Cortex of kidney (tissue), 1 donor: ENCODE results near the gene FAM163B.

Source experiments
- DNase-seq: peaks from one replicate; lab custom pipeline; 2025; lab: John Stamatoyannopoulos, UW

FAM163B gene

DNA sequence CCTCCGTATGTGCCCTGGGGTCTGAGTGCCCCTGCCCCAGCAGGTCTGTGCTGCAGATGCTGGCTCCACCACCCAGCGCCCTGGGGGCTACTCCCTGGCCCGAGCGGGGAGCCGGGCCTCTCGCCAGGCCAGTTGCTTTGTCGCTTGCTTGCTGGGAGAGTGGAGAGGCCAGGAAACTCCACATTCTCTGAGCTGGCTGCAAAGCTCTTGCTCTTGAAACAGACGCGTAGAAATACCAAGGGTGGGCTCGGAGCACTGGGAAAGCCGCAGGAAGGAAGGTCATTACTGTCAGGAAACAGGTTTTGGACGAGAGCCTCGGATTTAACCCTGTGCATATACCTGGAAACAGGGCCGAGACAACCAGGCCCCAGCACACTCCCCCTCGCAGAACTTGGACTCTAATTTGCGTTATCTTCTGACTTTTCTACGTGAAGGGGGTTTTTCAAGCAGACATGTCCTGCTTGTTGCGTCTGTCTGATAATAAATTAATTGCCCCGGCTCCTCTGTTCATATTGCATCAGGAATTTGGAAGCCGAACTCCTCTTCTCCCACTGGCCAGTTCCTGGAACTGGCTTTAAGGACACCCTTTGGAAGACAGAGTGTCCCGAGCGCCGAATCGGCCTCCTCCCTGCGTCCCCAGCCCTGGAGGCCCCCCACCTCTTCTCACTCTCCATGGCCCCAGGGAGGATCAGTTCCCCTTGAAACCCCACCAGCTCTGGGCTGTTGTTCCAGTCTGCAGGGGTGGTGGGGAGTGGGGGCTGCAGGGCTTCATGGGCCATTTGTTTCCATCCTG is 63.5 kb downstream of the FAM163B start:
- DNase-seq, result no peak

DNA sequence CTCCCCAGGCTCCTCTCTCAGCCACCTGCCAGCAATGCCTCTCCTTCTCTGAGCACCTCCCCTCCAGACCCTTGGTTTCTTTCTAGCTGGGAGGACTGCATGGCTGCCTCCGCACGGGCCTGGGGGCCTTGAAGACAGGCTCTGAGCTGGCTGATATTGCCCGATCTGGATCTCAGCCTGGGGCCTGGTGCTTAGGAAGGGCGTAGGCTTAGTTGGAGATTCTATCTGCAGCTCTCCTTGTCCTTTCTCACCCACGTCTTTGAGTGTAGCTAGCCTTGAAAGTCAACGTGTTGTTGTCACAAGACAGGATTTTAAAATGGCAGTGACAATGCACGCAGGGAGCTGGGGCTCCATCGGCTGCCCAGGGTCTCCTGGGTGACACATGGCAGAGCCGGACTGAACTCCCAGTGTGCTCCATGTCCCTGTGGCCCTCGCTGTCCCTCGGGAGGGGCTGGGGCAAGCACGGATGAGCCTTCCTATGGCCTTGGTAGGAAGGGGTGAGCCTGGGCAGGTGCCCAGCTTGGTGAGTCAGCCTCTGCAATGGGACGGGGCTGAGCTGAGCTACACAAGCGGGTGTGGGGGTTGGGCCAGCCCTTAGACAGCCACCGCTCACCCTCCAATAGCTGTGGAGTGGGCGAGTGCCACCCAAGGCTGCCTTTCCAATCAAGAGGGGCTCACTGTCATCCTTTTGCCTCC is 65.3 kb downstream of the FAM163B start:
- no peak for DNase-seq

DNA sequence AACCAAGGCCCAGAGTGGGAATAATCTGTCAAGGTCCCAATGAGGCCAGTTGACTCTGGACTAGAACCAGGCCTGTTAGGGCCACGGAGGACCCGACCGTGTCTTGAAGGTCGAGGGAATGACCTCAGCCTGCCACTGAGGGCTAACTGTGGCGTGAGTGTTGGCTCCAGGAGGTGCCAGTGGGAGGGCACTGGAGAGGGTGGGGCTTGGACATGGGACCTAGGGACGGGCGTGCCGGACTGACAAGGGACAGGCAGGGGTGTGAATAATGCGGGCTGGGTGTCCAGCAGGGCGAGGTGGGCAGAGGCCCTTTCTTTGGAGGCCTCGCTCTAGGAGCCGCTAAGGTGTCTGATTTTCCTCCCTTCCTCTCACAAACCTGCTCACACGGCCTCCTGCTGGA is 67.2 kb downstream of the FAM163B start:
- no peak for DNase-seq

DNA sequence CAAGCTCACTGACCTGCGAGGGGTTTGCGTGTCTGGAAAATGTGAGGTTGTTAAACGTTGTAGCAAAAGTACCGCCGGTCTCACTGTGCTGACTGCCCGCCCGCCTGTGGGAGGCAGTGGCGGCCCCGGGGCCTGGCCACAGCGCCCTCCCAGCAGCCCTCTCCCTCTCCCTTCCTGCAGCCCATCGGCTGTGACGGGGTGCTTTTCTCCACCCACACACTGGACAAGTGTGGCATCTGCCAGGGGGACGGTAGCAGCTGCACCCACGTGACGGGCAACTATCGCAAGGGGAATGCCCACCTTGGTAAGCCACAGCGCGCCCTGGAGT is 68.5 kb downstream of the FAM163B start:
- no peak for DNase-seq

- DNase-seq, result no peak
Observed at GRCh38 chr9:133539991-133540697, 69.0 kb downstream of the FAM163B start.

- no peak for DNase-seq
Observed at GRCh38 chr9:133538851-133539833, 70.0 kb downstream of the FAM163B start.

- no peak for DNase-seq
Observed at GRCh38 chr9:133538176-133538575, 71.0 kb downstream of the FAM163B start.

DNA sequence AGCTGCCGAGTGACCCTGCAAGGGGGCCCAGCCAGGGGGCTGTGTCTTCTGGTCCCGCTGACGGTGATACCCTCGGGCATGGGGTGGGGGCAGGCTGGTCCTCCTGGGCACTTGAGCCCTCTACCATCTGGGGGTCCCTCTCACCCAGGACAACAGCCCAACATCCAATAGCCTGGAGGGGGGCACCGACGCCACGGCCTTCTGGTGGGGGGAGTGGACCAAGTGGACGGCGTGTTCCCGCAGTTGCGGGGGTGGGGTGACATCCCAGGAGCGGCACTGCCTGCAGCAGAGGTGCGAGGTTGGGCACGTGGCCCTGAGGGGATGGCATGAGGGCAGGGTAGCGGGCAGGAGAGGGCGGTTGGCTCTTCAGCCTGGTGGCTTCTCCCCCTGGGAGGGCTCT is 71.9 kb downstream of the FAM163B start:
- no peak for DNase-seq

DNA sequence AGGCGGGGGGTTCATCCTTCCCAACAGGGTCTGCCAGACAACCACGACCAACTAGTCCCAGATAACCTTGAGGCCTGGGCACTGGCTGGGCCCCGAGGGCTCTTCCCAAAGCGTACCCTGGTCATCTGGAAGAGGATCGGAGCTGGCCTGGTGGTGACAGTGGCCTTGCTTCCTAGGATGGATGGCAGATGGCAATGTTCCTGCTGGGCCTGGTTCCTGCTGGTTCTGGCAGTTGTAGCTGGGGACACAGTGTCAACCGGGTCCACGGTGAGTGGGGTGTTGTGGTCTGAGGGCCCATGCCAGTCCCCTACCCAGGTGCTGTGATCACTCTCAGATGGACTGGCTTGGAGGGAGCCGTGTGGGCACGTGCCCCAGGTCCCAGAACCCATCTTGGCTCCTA is 72.7 kb downstream of the FAM163B start:
- DNase-seq, result no peak

GRCh38 chr9:133536080-133536479 is 73.1 kb downstream of the FAM163B start:
- no peak for DNase-seq

- no peak for DNase-seq
Observed at GRCh38 chr9:133535306-133535877, 73.8 kb downstream of the FAM163B start.

GRCh38 chr9:133534346-133535291 is 74.6 kb downstream of the FAM163B start, which contains the start of gene ADAMTSL2:
ADAMTSL2 (plus strand) TSS chr9:133534704; CDS start chr9:133536713, 2,009 bp downstream.
- DNase-seq, result no peak

GRCh38 chr9:133533857-133534256 is 75.3 kb downstream of the FAM163B start:
- no peak for DNase-seq

- no peak for DNase-seq
Observed at GRCh38 chr9:133532937-133533668, 76.1 kb downstream of the FAM163B start.

GRCh38 chr9:133531293-133531692 is 77.9 kb downstream of the FAM163B start:
- no peak for DNase-seq

DNA sequence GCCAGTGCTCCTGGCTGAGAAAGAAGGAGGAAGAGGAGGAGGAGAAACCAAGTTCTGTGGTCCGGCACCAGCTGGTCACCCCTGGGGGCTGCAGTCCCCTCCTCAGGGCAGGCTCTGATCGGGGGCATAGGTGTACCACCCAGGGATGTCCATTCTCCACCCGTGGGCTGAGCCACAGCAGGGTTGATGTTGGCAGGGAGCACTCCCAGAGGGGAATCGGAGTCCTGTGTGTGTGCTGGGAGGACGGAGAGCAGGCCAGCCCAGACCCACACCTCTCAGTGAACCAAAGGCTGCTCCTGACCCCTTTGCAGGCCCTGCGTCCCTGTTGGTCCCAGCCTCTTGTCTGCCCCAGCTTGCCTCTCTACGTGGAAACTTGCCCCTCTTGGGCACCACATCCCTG is 79.3 kb downstream of the FAM163B start:
- DNase-seq, result no peak

- DNase-seq, result no peak
Observed at GRCh38 chr9:133529457-133529856, 79.7 kb downstream of the FAM163B start.

DNA sequence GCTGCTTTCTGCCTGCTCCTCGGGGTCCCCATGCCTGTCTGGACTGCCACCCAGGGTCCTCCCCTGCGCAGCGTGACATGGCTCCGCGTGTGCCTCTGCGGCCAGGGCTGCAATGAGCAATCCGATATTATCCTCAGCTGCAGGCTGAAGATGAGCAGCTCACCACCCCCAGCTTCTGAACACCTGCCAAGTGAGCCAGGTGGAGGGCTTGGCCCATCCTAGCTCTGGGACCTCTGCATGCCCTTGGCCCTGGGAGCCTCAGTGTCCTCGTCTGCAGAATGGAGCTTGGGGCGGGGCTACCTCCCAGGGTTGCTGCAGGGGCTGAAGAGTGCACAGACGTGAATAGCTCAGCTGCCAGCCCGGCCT is 80.3 kb downstream of the FAM163B start:
- DNase-seq, result no peak

- no peak for DNase-seq
Observed at GRCh38 chr9:133528001-133528875, 81.0 kb downstream of the FAM163B start.
